ENCODE data around the gene PNPLA7.

- no peak for TF ChIP-seq CTCF (IDR thresholded peaks at IDR 0.05)
- TF ChIP-seq POLR2A (IDR thresholded peaks at IDR 0.05): no peak
Measured at GRCh38 chr9:137538058-137538457, 12.1 kb downstream of the PNPLA7 start.
